Measurements from ENCODE around the gene NFX1. TPM values are rescaled to one million over a fixed set of nuclear protein-coding genes. Genes with fewer than 3 reads are reported as not detected.
A peak's percentile ranks its signal among the peaks of the same experiment; 100 is the strongest.
"Not testable (repeated sequence)": the region's sequence is repeated elsewhere in the genome, so short reads cannot be mapped to it uniquely, and the experiment has no call there.

The NFX1 gene
- polyA plus RNA-seq, 1 donor: 25.6 TPM

DNA sequence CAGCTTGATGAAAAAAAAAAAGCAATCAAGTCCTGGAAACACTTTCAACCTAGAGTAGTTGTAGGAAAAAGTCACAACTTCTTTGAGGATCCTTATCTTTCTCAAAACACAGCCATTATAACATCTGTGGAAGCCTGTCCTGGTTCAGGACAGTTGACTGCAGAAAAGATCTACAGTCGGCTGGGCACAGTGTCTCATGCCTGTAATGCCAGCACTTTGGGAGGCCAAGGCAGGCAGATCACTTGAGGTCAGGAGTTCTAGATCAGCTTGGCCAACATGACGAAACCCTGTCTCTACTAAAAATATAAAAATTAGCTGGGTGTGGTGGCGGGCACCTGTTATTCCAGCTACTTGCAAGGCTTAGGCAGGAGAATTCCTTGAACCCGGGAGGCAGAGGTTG, 74.5 kb downstream of the NFX1 start:
- not testable (repeated sequence) for DNase-seq

- no peak for DNase-seq
Observed at GRCh38 chr9:33366979-33367480, 76.7 kb downstream of the NFX1 start.

DNA sequence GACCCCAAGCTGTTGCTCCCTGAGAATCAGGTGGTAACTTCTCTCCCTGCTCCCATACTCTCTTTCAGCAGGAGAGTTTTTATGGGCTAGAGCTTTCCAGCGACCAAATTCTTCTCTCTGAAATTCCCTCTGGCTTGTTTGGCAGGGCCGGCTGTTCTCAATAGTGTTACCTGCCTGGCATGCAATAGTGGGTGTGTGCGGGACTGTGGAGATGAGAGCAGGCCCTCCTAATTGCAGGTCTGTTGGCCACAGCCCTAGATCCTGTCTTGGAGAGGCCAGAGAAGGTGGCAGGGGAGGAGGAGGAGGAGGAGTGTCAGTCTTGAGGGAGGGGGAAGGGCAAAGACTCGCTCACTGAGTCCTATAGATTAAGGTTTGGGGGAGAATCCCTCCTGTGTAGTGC, 82.6 kb downstream of the NFX1 start:
- DNase-seq: no peak

DNA sequence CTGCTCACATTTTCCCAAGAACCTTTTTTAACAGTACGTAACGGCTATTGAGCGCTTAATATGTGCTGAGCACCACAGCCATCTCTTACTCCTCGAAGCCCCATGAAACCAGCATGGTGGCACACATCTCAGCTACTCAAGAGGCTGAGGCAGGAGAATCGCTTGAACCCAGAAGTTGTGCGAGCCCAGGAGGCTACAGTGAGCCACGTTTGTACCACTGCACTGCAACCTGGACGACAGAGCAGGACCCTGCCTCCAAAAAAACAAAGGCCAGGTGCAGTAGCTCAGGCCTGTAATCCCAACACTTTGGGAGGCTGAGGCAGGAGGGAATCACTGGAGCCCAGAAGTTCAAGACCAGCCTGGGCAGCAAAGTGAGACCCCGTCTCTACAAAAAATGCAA, 83.9 kb downstream of the NFX1 start:
- DNase-seq: no peak

- peak; percentile 67 for DNase-seq
Observed at GRCh38 chr9:33374634-33375237, 84.4 kb downstream of the NFX1 start.

DNA sequence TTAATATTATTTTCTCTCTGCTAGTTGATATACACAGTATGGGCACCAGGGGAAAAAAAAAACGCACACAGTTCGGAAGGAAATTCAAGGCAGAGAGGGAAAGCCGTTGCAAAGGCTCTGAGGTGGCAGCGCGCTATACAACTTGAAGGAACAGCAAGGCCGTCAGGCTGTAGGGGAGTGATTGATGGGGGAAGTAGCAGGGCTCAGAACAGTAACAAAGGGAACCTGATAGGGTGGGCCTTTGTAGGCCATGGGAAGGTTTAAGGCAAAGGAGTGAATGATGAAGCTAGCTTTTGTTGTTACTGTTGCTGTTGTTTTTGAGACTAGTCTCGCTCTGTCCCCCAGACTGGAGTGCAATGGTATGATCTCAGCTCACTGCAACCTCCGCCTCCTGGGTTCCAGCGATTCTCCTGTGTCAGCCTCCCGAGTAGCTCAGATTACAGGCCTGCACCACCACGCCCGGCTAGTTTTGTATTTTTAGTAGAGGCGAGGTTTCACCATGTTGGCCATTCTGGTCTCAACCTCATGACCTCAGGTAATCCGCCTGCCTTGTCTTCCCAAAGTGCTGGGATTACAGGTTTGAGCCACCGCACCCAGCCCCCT, 85.0 kb downstream of the NFX1 start:
- no peak for DNase-seq

DNA sequence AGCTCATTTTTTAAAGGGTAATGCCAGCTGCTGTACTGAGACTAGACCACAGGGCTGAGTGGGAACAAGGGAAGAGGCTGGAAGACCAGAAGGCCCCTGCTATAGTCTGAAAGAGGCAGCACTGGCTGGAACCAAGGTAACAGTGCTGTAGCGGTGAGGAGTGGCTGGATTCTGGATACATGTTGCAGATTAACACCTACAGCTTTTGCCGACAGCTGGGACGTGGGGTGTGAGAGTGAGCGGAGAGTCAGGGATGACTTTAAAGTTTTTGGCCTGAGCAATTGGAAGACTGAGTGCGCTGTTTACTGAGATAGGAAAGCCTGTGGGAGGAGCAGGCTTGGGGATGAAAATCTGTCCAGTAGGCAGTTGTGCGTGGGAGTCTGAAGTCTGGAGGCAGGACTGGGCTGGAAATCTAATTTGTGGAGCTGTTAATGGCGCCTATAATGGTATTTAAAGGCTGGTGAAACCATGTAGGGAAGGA, 85.6 kb downstream of the NFX1 start:
- DNase-seq: no peak

DNA sequence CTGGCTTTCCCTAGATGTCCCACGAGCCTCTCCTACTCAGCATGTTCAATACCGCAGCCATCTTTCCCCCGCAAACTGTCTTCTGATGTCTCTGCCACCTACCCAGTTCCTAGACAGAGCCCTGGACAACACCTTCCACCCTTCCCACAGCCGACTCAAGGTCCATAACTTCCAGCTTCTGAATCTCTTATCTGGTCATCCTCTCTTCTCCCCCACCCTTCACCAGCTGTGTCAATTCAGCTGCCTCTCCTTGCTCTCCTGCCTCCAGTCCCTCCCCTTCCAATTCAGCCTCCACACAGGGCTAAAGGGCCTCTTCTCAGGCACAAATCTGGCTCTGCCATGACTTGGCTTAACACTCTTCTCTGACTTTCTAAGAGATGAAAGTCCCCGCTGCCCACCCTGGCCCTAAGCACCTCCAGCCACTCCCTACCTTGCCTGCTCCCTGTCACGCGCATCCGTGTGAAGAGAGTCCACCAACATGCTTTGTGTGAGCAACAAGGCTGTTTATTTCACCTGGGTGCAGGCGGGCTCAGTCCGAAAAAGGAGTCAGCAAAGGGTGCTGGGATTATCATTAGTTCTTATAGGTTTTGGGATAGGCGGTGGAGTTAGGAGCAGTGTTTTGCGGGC, 86.9 kb downstream of the NFX1 start:
- DNase-seq: no peak

DNA sequence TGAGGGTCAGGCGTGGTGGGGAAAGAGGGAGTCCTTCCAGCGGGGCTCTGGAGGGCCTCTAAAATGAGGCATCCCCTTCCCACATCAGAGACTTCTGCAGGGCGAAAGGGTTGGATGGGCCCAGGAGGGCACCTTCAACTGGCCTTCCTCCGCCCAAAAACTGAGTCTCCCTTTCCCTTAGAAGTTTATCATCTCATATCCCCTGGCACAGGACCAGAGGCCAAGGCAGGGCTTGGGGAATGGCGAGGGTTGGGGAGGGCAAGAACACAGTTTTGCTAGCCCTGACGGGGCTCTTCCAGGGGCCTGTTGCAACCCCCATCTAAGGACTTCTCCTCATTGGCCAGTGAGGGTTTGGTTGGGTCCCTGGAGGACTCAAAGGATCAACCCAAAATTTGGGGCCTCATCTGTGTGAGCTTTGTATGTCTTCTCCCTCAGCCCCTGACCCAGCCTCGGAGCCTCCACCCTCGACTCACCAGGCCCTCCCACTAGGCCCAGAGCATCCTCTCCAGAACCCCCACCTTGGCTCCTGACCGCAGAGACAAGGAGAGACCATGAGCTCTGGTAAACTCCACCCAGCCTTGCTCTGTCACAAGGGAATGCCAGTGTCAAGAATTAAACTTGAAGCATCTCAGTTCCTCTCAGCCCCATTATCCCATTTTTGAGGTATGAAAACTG, 87.9 kb downstream of the NFX1 start:
- no peak for DNase-seq

- no peak for DNase-seq
Observed at GRCh38 chr9:33379666-33380389, 89.5 kb downstream of the NFX1 start.

- DNase-seq: no peak
Observed at GRCh38 chr9:33380390-33381094, 90.2 kb downstream of the NFX1 start.

DNA sequence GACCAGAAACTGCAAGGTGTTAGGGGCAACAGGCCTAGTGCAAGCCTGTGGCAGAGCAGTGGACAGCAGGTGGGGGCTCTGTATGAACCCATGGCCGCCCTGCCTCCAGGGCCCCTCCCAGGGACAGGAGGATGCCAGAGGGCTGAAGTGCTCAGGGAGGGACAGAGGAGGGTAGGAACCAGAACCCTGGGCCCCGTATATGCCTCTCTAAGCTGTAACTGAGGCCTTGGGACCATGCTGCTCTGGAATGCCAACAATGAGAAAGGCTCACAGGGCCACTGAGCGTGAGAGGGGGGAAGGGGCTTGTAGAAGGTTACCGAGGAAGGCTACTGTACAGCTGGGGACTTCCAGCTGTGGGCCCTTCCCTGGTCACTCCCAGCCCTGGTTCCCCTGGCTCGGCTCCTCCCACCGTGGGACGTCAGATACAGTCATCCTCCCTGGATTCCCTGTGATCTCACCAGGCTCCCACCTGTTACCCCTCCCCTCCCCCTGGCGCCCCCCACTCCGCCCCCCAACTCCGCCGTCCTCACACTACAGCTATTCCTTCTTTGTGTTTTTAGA, 91.0 kb downstream of the NFX1 start:
- DNase-seq: no peak

DNA sequence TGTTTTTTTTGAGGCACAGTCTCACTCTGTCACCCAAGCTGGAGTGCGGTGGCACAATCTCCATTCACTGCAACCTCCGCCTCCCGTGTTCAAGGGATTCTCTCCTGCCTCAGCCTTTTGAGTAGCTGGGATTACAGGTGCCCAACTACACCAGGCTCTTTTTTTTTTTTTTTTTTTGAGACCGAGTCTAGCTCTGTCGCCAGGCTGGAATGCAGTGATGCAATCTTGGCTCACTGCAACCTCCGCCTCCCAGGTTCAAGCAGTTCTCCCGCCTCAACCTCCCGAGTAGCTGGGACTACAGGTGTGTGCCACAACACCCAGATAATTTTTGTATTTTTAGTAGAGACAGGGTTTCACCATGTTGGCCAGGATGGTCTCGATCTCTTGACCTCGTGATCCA, 92.1 kb downstream of the NFX1 start:
- DNase-seq: not testable (repeated sequence)

DNA sequence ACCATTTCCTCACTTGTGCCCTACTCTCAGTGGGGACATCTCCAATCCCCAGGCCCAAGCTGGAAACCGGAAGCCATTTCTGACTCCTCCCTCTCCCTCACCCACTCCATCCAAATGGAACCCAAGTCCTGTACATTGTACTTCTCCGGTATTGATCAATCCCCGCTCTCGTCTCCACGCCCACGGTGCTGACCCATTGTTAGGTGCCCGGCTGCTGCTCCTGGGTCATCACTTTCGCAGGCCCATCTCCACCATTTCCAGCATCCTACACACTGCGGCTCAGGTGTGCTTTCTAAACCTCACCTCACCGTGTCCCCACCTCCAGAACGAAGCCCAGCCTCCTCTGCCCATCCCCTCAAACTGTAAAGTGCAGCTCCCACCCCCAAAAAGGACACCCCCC, 93.1 kb downstream of the NFX1 start:
- not testable (repeated sequence) for DNase-seq

- not testable (repeated sequence) for DNase-seq
Observed at GRCh38 chr9:33385536-33385935, 95.2 kb downstream of the NFX1 start.

GRCh38 chr9:33385979-33386640, 95.8 kb downstream of the NFX1 start:
- DNase-seq: not testable (repeated sequence)

GRCh38 chr9:33386641-33386996, 96.3 kb downstream of the NFX1 start:
- DNase-seq: not testable (repeated sequence)

DNA sequence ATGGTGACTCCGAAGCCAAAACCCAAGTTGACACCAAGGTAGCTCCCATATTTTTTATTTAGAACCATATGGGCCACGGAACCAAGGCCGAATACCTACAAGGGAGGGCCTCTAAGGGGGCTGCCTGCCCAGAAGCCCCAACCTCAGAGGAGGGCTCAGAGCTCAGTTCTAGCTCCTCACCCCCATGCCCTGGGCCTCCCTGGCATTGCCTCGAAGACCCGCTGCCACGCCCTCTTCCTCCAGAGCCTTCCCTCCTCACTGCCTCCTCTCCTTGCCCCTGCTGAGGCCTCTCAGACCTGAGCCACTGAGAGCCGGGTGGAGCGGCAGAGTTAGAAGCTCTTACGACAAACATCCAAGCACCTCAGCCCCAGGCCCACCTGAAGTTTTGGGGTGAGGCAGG, 96.7 kb downstream of the NFX1 start:
- DNase-seq: not testable (repeated sequence)

- no peak for DNase-seq
Observed at GRCh38 chr9:33388110-33388994, 98.0 kb downstream of the NFX1 start.
